NOMO-1 (cell line): Measurements from ENCODE around the gene TCF7L1.

Experiments
- DNase-seq, 2 experiments: peaks; one replicate each; lab custom pipeline; 2025; ENCODE audit not compliant: unreplicated experiment in 2 of 2; lab: John Stamatoyannopoulos, UW

Gene TCF7L1

GRCh38 chr2:85273738-85274731, 140.8 kb downstream of the TCF7L1 start:
- no peak for DNase-seq

GRCh38 chr2:85275984-85276540, 142.9 kb downstream of the TCF7L1 start:
- DNase-seq, result no peak

- no peak for DNase-seq
These were observed 143.5 kb downstream of the TCF7L1 start for GRCh38 chr2:85276571-85277118.

- DNase-seq, result no peak
These were observed 144.4 kb downstream of the TCF7L1 start for GRCh38 chr2:85277416-85278158.

GRCh38 chr2:85278361-85278760, 145.2 kb downstream of the TCF7L1 start:
- DNase-seq, result no peak

GRCh38 chr2:85281553-85281952, 148.4 kb downstream of the TCF7L1 start:
- no peak for DNase-seq

GRCh38 chr2:85282914-85283313, 149.7 kb downstream of the TCF7L1 start:
- DNase-seq, result no peak

- no peak for DNase-seq
These were observed 150.4 kb downstream of the TCF7L1 start for GRCh38 chr2:85283641-85284040.

- no peak for DNase-seq
These were observed 153.7 kb downstream of the TCF7L1 start for GRCh38 chr2:85286918-85287317.

- no peak for DNase-seq
These were observed 154.5 kb downstream of the TCF7L1 start for GRCh38 chr2:85287721-85288120.

- DNase-seq, result no peak
These were observed 155.1 kb downstream of the TCF7L1 start for GRCh38 chr2:85288244-85288725.

- no peak for DNase-seq
These were observed 158.3 kb downstream of the TCF7L1 start for GRCh38 chr2:85291425-85292023.

- no peak for DNase-seq
These were observed 168.9 kb downstream of the TCF7L1 start for GRCh38 chr2:85302121-85302520.

- DNase-seq, result no peak
These were observed 170.8 kb downstream of the TCF7L1 start for GRCh38 chr2:85303780-85304531.

GRCh38 chr2:85307527-85307897, 174.3 kb downstream of the TCF7L1 start:
- DNase-seq, result no peak

- DNase-seq, result no peak
These were observed 175.0 kb downstream of the TCF7L1 start for GRCh38 chr2:85308201-85308600.

- no peak for DNase-seq
These were observed 175.8 kb downstream of the TCF7L1 start for GRCh38 chr2:85308896-85309555.

- peak; percentile 59 to 65 for DNase-seq
These were observed 176.6 kb downstream of the TCF7L1 start for GRCh38 chr2:85309699-85310321.

GRCh38 chr2:85310330-85310729, 177.1 kb downstream of the TCF7L1 start:
- DNase-seq, result no peak
